HepG2 (cell line): Measurements from ENCODE around the gene CNOT10. TPM values are rescaled to one million over a fixed set of nuclear protein-coding genes. Genes with fewer than 3 reads are reported as not detected.

Source experiments
- FOSL2 ChIP-seq: sonication (generic); formaldehyde crosslinking; IDR thresholded peaks from 2 replicates; pipeline ENCODE4 v1.4.0; 2020; ENCODE audit warnings: missing genetic modification reagents
- GRHL1 ChIP-seq: sonication (generic); formaldehyde crosslinking; conservative IDR thresholded peaks from 2 replicates; pipeline ENCODE4 v1.8.0; 2022; ENCODE audit warnings: missing genetic modification reagents
- HNRNPLL ChIP-seq: fragments of 200-400 bp; formaldehyde crosslinking; IDR thresholded peaks from 2 replicates; pipeline ENCODE4 v1.6.1; 2017; ENCODE audit warnings: mild to moderate bottlenecking, low read depth, low read length; ENCODE audit not compliant: poor library complexity, severe bottlenecking
- HNRNPUL1 ChIP-seq: fragments of 200-400 bp; formaldehyde crosslinking; IDR thresholded peaks from 2 replicates; pipeline ENCODE4 v1.6.1; 2017; ENCODE audit warnings: low read depth, mild to moderate bottlenecking, low read length, moderate library complexity
- KAT2B ChIP-seq: fragments of 150-350 bp; IDR thresholded peaks from 2 replicates; pipeline ENCODE4 v1.6.1; 2014; ENCODE audit warnings: low read depth, low read length, borderline replicate concordance
- KAT8 ChIP-seq: IDR thresholded peaks from 2 replicates; pipeline ENCODE4 v1.6.1; 2016; ENCODE audit warnings: missing genetic modification reagents, missing compliant biosample characterization
- KDM6A ChIP-seq: IDR thresholded peaks from 2 replicates; pipeline ENCODE4 v1.6.1; 2016; ENCODE audit warnings: low read depth
- KMT2B ChIP-seq: IDR thresholded peaks from 2 replicates; pipeline ENCODE4 v1.6.1; 2016; ENCODE audit warnings: missing genetic modification reagents, missing compliant biosample characterization
- LCORL ChIP-seq, 2 experiments: fragments of 450-650 bp in 1 of 2; sonication (generic) in 1 of 2; formaldehyde crosslinking in 1 of 2; IDR thresholded peaks; 2 replicates each; pipeline versions ENCODE4 v1.5.0 to v1.6.1; 2017 to 2020; ENCODE audit warnings: antibody characterized with exemption in 1 of 2, missing genetic modification reagents in 1 of 2
- MLLT10 ChIP-seq: sonication (generic); formaldehyde crosslinking; IDR thresholded peaks from 2 replicates; pipeline ENCODE4 v1.4.0; 2020; ENCODE audit warnings: missing genetic modification reagents
- MXD1 ChIP-seq: sonication (generic); formaldehyde crosslinking; IDR thresholded peaks from 2 replicates; pipeline ENCODE4 v1.4.0; 2020; ENCODE audit warnings: mild to moderate bottlenecking, missing genetic modification reagents
- NFE2L1 ChIP-seq: sonication (generic); formaldehyde crosslinking; IDR thresholded peaks from 2 replicates; pipeline ENCODE4 v1.4.0; 2020; ENCODE audit warnings: missing genetic modification reagents, mild to moderate bottlenecking, borderline replicate concordance
- PBX3 ChIP-seq: sonication (generic); formaldehyde crosslinking; IDR thresholded peaks from 2 replicates; pipeline ENCODE4 v1.8.1; 2023; ENCODE audit warnings: missing genetic modification reagents, inconsistent platforms, borderline replicate concordance
- REL ChIP-seq: sonication (generic); formaldehyde crosslinking; conservative IDR thresholded peaks from 2 replicates; pipeline ENCODE4 v1.8.0; 2022; ENCODE audit warnings: mild to moderate bottlenecking, missing genetic modification reagents, moderate library complexity
- SOX13 ChIP-seq, 3 experiments: fragments of 450-650 bp in 1 of 3; sonication (generic) in 1 of 3; formaldehyde crosslinking in 1 of 3; IDR thresholded peaks in 2 of 3; conservative IDR thresholded peaks in 1 of 3; 2 replicates each; pipeline versions ENCODE4 v1.5.0 to v1.6.1; 2016 to 2020; ENCODE audit warnings: antibody characterized with exemption in 1 of 3, mild to moderate bottlenecking in 1 of 3, missing compliant biosample characterization in 1 of 3, missing genetic modification reagents in 1 of 3, moderate library complexity in 1 of 3
- TBX2 ChIP-seq: sonication (generic); formaldehyde crosslinking; IDR thresholded peaks from 2 replicates; pipeline ENCODE4 v1.5.0; 2020; ENCODE audit warnings: missing genetic modification reagents, mild to moderate bottlenecking, borderline replicate concordance
- TFE3 ChIP-seq: IDR thresholded peaks from 2 replicates; pipeline ENCODE4 v1.6.1; 2016
- ZNF234 ChIP-seq: sonication (generic); formaldehyde crosslinking; conservative IDR thresholded peaks from 2 replicates; pipeline ENCODE4 v1.5.1; 2020; ENCODE audit warnings: mild to moderate bottlenecking, missing genetic modification reagents
- ZNF264 ChIP-seq: sonication (generic); formaldehyde crosslinking; IDR thresholded peaks from 2 replicates; pipeline ENCODE4 v1.4.0; 2020; ENCODE audit warnings: missing genetic modification reagents
- ZNF335 ChIP-seq: sonication (generic); formaldehyde crosslinking; IDR thresholded peaks from 2 replicates; pipeline ENCODE4 v1.4.0; 2020; ENCODE audit warnings: missing genetic modification reagents
- ZNF605 ChIP-seq: sonication (generic); formaldehyde crosslinking; IDR thresholded peaks from 2 replicates; pipeline ENCODE4 v1.8.0; 2022; ENCODE audit warnings: mild to moderate bottlenecking, missing genetic modification reagents
- ZNF629 ChIP-seq: sonication (generic); formaldehyde crosslinking; conservative IDR thresholded peaks from 2 replicates; pipeline ENCODE4 v1.5.0; 2020; ENCODE audit warnings: missing genetic modification reagents
- polyA plus RNA-seq, 8 experiments: library from polyadenylated mRNA; depleted of rRNA in 3 of 8; stranded (reverse) in 7 of 8; unstranded in 1 of 8; fragments of >200 nt; fragmentation: Illumina TruSeq in 4 of 8; extraction: Trizol in 4 of 8; gene quantifications; 2 replicates each; pipeline versions ENCODE4 v1.2.1 to v1.2.3, GENCODE V29; 2011 to 2016; ENCODE audit warnings: low read depth in 4 of 8, missing spikeins in 1 of 8, mixed read lengths in 1 of 8; ENCODE audit not compliant: insufficient read depth in 1 of 8
- total RNA-seq, 5 experiments: library from RNA; depleted of rRNA; stranded (reverse); fragments of >200 nt; fragmentation: Illumina TruSeq; extraction: Trizol; gene quantifications; 2 replicates each; pipeline ENCODE4 v1.2.3, GENCODE V29; 2016; ENCODE audit warnings: low read depth in 1 of 5

CNOT10 gene
- total and polyA plus RNA-seq, 2 of the 13 experiments (the other 11 are each of a cell fraction or from before 2014, with no cell fraction given): 21.2 to 34.1 TPM

- no peak for TF ChIP-seq SOX13 (IDR thresholded peaks at IDR 0.05)
- TF ChIP-seq SOX13 (CRISPR knock-in tag; conservative IDR thresholded peaks at IDR 0.05 in 1 of 2, IDR thresholded peaks at IDR 0.05 in 1 of 2): peak in 1 of 2 experiments; percentile 35; a peak in 2 of 4 replicates
- 0 out of 2 replicates have a peak, but pooled peaks have one; percentile 5 for TF ChIP-seq ZNF335 (CRISPR knock-in tag)
- no peak for TF ChIP-seq LCORL (IDR thresholded peaks at IDR 0.05)
- no peak for TF ChIP-seq LCORL (CRISPR knock-in tag; IDR thresholded peaks at IDR 0.05)
- peak; percentile 12; the same call in 1 of the 2 replicates for TF ChIP-seq ZNF264 (CRISPR knock-in tag)
- no peak for TF ChIP-seq FOSL2 (CRISPR knock-in tag)
- no peak for TF ChIP-seq HNRNPLL
- no peak for TF ChIP-seq NFE2L1 (CRISPR knock-in tag)
- TF ChIP-seq KAT2B: no peak
- no peak for TF ChIP-seq MLLT10 (CRISPR knock-in tag)
- no peak for TF ChIP-seq TFE3 (CRISPR knock-in tag)
- no peak for TF ChIP-seq ZNF605 (CRISPR knock-in tag)
- no peak for TF ChIP-seq ZNF629 (CRISPR knock-in tag)
- no peak for TF ChIP-seq MXD1 (CRISPR knock-in tag)
- TF ChIP-seq KAT8: no peak; the same call in 1 of the 2 replicates
- no peak for TF ChIP-seq HNRNPUL1
- no peak for TF ChIP-seq REL (CRISPR knock-in tag)
- 0 out of 2 replicates have a peak, but pooled peaks have one; percentile 41 for TF ChIP-seq KDM6A (CRISPR knock-in tag)
- no peak for TF ChIP-seq KMT2B
- TF ChIP-seq GRHL1 (CRISPR knock-in tag): no peak
- 0 out of 2 replicates have a peak, but pooled peaks have one; percentile 3 for TF ChIP-seq TBX2 (CRISPR knock-in tag)
- no peak for TF ChIP-seq PBX3 (CRISPR knock-in tag)
- TF ChIP-seq ZNF234 (CRISPR knock-in tag): no peak
Measured at GRCh38 chr3:32780071-32780734, 95.2 kb downstream of the CNOT10 start (continued).
